Stimulated activated CD4-positive, alpha-beta T cell treated with anti-CD3 and anti-CD28 coated beads, Interleukin-1b, Interleukin-23, amount 100 ng/mL, for 4 hours (primary cell): ENCODE data around the gene CDH4.

Source experiments
- DNase-seq, 2 donors: peaks; one replicate each; pipeline ENCODE4 v3.0.0-alpha.2; 2020; ENCODE audit warnings: low read depth in 2 of 2

The CDH4 gene

DNA sequence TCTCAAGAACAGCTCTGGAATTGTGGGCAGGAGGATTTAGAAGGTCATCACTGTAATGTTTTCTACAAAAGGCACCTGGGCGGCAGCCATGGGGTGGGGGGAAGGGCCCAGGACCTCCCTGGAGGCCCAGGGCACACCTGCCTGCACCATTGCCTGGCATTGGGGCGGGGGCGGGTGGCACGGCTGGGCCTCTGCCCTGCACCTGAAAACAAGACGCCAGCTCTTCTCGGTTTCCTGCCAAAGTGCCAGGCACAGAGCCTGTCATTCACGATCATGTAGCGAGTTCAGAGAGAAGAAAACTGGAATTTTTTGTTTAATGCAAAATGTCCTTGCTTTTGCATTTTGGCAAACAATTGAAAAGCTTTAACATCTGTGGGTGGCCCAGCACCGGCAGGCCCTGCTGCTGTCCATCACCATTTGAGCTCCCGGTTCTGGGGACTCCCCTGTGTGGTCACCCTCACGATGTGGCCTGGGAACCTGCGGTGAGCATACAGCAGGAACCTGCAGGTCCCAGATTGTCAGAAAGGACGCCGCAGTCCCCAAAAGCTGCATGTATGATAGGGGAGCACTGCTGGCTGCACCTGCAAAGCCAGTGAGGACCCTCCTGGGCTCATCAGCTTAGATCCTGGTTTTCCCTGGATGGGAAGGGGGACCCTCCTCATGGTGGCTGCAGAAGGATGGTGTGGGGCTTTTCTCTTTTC, 262.9 kb downstream of the CDH4 start:
- no peak for DNase-seq

GRCh38 chr20:61515922-61516321, 263.9 kb downstream of the CDH4 start:
- no peak for DNase-seq

DNA sequence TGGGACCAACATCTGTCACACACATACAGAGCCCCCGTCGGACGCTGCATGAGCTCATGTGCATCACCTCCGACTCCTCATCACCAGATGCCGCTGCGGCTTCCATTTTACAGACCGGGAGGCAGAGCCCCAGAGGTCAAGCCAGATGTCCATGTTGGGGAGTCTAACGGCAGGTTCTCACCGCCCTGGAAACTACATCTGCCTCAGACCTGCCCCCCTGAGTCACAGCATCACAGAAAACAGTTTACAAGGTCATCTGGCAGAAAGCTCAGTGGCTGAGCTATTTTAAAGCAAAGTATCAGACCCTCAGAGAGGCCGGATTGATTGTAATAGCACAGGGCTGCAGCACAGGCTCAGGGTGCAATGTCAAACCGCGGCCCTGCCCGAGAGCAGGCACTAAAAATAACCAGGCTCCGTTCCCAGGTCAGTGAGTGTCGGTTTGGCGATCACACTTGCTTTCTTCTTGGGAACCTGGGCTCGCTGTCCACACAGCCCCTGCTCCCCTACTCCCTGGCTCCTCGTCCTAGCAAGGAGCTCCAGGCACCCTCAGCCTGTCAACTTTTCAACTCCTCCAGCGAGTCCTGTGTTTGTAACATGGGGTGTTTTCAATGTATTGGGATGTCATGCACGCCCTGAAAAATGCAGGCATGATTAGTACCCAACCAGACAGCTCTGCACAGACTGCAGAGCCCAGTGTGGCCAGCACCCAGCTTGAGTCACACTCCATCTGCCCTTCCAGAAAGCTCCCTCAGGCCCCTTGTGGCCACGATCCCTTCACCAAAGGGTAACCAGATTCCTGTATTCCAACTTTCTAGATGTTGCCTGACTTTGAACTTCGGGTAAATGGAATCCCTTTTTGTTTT, 264.5 kb downstream of the CDH4 start:
- no peak for DNase-seq

- no peak for DNase-seq
These were observed 265.4 kb downstream of the CDH4 start for GRCh38 chr20:61517419-61517818.

DNA sequence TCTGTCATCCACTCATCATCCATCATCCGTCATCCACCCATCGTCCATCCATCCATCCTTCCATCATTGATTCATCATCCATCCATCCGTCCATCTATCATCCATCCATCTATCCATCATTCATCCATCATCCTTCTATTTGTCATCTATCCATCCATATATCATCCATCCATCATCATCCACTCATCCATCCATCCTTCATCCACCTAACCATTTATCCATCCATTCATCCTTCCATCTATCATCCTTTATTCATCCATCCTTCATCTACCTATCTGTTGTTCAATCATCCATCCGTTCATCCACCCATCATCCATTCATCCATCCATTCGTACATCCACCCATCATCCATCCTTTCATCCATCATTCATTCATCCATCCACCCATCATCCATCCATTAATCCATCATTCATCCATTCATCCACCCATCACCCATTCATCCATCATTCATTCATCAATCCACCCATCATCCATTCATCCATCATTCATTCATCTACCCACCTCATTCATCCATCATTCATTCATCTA, 266.4 kb downstream of the CDH4 start:
- no peak for DNase-seq

GRCh38 chr20:61519488-61519887, 267.4 kb downstream of the CDH4 start:
- no peak for DNase-seq

DNA sequence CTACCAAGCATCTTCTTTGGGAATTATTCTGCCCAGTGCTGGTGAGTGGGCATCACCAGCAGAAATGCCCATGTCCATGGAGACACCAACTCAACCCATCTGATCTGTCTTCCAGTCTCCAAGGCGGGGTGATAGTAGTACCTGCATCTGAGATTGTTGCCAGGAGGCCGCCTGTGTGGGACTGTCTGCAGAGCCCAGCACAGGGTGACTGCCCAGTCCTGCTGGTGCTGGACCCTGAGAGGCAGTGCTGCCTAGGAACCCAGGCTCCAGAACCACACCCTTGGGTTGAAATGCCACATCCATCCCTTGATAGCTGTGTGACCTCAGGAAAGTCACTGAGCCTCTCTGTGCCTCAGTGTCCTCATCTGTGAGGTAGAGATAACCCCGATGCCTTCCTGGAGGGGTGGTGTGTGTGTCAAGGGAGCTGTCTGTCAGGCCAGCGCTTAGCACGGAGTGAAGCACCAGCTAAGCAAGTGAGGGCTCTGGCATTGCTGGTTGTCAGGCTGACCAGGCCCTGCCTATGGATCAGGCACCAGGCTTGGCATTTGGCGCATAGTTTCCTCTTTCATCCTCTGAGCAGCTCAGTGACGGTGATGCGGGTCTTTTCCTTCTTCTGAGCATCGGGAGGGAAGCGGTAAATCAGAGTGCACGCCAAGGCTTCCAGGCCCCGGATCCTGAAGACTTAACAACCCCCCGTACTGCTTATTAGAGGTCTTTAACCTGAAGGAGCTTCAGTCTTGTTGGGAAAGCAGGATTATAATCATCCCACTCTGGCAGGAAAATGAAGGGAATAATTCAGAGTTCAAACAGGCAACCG, 268.2 kb downstream of the CDH4 start:
- DNase-seq = no peak

- no peak for DNase-seq
These were observed 268.9 kb downstream of the CDH4 start for GRCh38 chr20:61520893-61521460.

DNA sequence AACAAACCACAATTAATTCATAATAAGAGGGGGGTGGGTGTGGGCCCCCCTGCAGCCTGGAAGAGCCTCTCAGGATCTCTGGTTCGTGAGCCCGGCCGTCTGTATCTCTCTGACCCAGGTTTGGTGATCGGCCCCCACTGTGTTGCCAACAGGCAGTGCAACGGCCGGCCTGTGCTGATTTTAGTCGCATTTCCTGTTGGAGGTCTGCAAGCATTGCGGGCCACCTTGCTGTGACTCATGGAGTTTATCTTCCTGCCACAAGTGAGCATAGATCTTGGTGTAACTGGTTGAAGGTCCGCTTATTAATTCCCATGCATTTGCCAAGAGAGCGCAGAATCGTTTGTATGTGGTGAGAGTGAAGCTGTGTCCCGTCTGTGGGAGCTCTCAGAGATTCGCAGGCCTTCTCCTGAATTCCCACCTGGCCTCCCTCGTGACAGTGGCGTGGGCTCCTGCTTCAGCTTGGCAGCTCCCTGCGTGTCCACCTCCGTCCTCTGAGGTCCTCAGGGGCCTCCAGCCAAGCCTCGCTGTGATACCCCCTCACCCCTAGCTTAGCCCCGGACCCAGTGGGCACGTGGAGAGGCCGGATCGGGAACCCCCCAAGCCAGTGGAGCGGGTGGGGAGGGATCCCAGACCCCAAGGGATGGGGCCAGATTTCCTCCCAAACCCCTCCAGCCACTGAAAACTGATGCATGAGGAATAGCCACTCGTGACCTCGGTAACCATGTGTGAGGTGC, 269.8 kb downstream of the CDH4 start:
- DNase-seq = no peak

DNA sequence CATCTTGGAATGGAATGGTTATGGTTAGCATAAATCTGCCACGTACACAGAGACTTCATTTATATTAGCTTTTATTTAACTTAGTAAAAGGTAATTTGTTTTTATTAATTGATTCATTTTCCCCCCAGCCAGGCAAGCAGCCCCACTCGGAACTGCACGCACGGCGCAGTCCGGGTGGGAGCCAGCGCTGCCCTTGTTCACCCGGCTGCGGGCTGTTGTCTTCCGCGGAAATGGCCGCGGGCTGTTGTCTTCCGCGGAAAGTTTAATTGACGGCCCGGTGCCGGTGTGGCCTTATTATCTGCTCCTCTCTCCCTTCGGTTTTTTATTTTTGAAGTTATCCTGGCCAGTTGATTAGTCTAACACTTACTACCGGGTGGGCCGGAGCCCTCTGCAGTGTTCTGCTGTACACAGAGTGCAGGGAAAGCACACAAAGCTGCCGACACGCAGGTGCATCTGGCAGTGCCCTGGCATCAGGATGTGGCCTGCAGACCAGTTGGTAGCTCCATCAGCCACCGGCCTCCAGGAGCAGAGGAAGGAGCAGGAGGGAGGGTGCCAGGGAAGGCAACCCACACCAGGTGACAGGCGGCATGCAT, 270.5 kb downstream of the CDH4 start:
- DNase-seq = no peak

DNA sequence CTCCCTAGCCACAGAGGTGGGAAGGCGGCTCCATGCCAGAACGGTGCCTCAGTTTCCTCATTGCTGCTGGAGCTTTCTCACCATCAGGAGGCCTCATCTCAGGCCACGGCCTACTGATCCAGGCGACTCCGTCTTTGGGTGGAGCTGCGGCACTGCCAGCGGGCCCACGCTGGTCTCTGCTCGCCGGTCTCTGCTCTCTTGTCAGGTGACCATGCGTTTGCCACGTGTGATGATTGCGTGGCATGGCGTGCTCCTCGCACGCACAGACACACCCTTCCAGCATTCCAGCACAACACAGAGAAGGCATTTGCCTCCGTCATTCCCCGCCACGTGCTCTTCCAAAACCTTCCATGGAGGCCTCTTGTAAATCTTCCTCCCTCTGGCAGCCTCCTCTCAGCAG, 271.1 kb downstream of the CDH4 start:
- DNase-seq = no peak

GRCh38 chr20:61524951-61525666, 273.0 kb downstream of the CDH4 start:
- no peak for DNase-seq

GRCh38 chr20:61525781-61526431, 273.8 kb downstream of the CDH4 start:
- no peak for DNase-seq

- DNase-seq = no peak
These were observed 274.8 kb downstream of the CDH4 start for GRCh38 chr20:61526907-61527306.

GRCh38 chr20:61527626-61528025, 275.6 kb downstream of the CDH4 start:
- no peak for DNase-seq

GRCh38 chr20:61528591-61528990, 276.5 kb downstream of the CDH4 start:
- DNase-seq = no peak

- no peak for DNase-seq
These were observed 277.3 kb downstream of the CDH4 start for GRCh38 chr20:61529354-61529753.

DNA sequence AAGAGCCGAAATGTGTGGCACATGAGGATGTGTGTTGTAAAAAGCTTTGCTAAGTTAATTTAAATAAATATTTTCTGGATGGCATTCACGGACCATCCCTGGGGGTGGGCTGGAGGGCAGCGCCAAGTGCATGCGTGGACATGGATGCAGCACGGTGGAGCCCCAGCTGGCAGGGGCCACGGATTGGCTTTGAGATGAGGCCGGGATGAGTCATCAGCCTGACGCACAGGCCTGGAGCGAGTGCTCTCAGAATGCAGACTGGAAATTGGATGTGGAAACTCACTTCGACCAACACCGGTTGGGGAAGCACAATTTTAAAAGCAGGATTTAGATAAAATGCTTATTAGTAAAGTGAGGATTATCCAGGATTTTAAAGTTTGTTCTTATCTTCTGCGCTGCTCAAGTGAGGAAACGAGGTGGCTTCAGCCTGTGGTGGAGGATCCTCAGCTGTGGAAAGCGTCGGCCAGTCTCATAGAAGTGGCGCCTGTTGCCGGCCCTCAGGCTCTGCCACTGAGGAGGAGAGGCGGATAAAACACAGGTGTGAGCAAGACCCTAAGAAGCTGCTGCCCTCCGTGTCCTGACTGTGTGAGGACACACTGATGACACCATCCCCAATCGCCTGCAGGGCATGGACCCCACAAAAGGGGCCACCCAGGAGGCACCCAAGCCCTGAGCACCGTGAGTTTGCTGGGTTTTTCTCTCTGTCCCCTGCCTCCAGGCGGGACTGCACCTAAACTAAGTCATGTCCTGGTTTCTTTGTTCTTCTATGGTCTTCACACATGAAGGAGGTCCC, 279.7 kb downstream of the CDH4 start:
- DNase-seq = no peak

- no peak for DNase-seq
These were observed 280.7 kb downstream of the CDH4 start for GRCh38 chr20:61532736-61533135.
